Measurements from ENCODE around the gene HSPA12B.
A peak's percentile ranks its signal among the peaks of the same experiment; 100 is the strongest.

Gene HSPA12B

GRCh38 chr20:3749689-3750531 lies 17.4 kb downstream of the HSPA12B start:
- TF ChIP-seq CTCF (IDR thresholded peaks at IDR 0.05; ENCODE audit: extremely low read depth, missing control alignments): peak; percentile 20
- DNase-seq (ENCODE audit: low spot score): peak; percentile 83

GRCh38 chr20:3751305-3751674 lies 18.8 kb downstream of the HSPA12B start:
- TF ChIP-seq CTCF (IDR thresholded peaks at IDR 0.05; ENCODE audit: extremely low read depth, missing control alignments): no peak
- DNase-seq (ENCODE audit: low spot score): no peak

- DNase-seq (ENCODE audit: low spot score): peak; percentile 82
- no peak for TF ChIP-seq CTCF (IDR thresholded peaks at IDR 0.05; ENCODE audit: extremely low read depth, missing control alignments)
Measured at GRCh38 chr20:3751675-3752385, 19.3 kb downstream of the HSPA12B start.

GRCh38 chr20:3752386-3752759 lies 19.9 kb downstream of the HSPA12B start:
- TF ChIP-seq CTCF (IDR thresholded peaks at IDR 0.05; ENCODE audit: extremely low read depth, missing control alignments): no peak
- no peak for DNase-seq (ENCODE audit: low spot score)

- DNase-seq (ENCODE audit: low spot score): peak; percentile 88
- TF ChIP-seq CTCF (IDR thresholded peaks at IDR 0.05; ENCODE audit: extremely low read depth, missing control alignments): peak; percentile 68
Measured at GRCh38 chr20:3753098-3753497, 20.6 kb downstream of the HSPA12B start.

- DNase-seq (ENCODE audit: low spot score): no peak
- TF ChIP-seq CTCF (IDR thresholded peaks at IDR 0.05; ENCODE audit: extremely low read depth, missing control alignments): no peak
Measured at GRCh38 chr20:3753501-3754275, 21.2 kb downstream of the HSPA12B start.

GRCh38 chr20:3754276-3754630 lies 21.8 kb downstream of the HSPA12B start:
- no peak for DNase-seq (ENCODE audit: low spot score)
- TF ChIP-seq CTCF (IDR thresholded peaks at IDR 0.05; ENCODE audit: extremely low read depth, missing control alignments): no peak

All from GM20000 (cell line).